Stimulated activated CD4-positive, alpha-beta T cell treated with anti-CD3 and anti-CD28 coated beads, Interleukin-2, amount 100 ng/mL, for 48 hours (primary cell): Measurements from ENCODE around the gene PNMA8A.
"Not testable (repeated sequence)": the region's sequence is repeated elsewhere in the genome, so short reads cannot be mapped to it uniquely, and the experiment has no call there.

Experiments
- DNase-seq, 2 donors: peaks; one replicate each; pipeline ENCODE4 v3.0.0-alpha.2; 2020

Gene PNMA8A

GRCh38 chr19:46461537-46461936 is 9.8 kb downstream of the PNMA8A start:
- DNase-seq, result no peak

DNA sequence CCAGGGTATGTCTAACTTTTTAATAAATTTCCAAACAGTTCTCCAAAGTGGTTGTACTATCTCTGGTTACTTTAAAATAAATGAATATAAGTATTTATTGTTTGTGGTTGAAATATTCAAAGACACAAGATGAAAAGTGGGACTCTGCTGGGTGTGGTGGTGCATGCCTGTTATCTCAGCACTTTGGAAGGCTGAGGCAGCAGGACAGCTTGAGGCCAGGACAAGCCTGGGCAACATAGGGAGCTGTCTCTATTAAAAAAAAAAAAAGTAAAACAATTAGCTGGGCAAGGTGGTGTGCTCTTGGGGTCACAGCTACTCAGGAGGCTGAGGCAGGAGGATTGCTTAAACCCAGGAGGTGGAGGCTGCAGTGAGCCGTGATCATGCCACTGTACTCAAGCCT is 10.4 kb downstream of the PNMA8A start:
- no peak for DNase-seq

- DNase-seq, result no peak
These were observed 11.3 kb downstream of the PNMA8A start for GRCh38 chr19:46460055-46460454.

DNA sequence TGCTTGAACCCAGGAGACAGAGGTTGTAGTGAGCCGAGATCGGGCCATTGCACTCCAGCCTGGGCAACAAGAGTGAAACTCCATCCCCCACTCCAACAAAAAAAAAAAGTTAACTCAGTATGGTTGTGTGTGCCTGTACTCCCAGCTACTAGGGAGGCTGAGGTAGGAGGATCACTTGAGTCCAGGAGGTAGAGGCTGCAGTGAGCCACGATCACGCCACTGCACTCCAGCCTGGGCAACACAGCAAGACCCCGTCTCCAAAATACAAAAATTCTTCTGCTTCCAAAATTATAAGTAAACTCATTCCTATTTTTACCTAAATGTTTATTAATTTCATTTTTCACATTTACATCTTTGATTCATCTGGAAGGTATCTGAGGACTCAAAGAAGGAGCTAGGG is 14.4 kb downstream of the PNMA8A start:
- DNase-seq, result no peak

- no peak for DNase-seq
These were observed 17.1 kb downstream of the PNMA8A start for GRCh38 chr19:46454244-46454643.

GRCh38 chr19:46453661-46454060 is 17.7 kb downstream of the PNMA8A start:
- no peak for DNase-seq

GRCh38 chr19:46452186-46452585 is 19.2 kb downstream of the PNMA8A start:
- DNase-seq, result no peak

GRCh38 chr19:46451352-46451751 is 20.0 kb downstream of the PNMA8A start:
- DNase-seq, result no peak

DNA sequence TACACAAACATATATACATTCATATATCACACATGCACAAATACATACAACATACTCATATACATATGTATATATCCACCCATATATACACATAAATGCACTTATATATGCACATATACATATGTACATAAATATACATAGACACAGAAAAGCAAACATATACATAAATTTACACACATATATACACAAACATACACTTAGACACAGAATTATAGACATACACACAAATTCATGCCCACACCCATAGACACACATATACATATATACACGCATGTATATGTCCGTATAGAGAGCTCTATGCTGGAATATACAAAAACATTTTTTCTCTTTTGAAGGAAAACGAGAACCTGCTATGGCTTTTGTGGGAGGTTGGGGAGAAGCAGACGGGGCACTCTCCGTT is 20.6 kb downstream of the PNMA8A start:
- no peak for DNase-seq

DNA sequence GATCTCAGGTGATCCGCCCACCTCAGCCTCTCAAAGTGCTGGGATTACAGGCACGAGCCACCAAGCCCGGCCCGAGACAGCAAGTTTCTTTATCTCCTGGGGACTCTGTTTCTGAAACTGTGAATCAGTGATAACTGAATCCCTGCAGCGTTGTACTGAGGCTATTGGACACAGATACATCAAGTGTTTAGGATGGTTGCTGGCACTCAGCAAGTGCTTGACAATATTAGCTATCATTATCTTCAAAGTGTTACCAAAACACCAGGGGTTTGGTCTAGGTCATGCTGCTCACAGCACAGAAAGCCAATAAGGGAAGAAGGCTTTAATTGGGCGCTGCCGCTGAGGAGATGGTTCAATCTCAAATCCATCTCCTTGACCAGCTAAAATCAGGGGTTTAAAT is 22.1 kb downstream of the PNMA8A start:
- DNase-seq, result no peak

GRCh38 chr19:46448601-46449000 is 22.8 kb downstream of the PNMA8A start:
- no peak for DNase-seq

DNA sequence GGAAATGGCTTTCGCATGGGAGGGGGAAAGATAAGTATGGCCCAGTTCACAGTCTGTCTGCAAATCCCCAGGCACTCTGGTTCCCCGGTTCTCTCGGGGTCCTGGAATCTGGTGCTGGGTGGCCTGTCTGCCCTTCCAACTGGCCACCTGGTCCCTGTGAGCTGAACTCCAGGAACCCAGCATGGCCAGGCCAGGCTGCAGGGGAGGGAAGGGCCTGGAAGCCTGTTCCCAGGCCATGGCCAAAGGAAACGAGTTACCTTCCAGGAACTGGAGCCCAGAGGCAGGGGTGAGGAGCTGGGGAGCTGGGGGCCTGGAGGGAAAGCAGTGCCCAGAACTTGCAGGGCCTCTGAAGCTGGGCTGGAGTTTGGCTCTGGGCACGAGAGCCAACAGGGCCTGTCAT is 23.5 kb downstream of the PNMA8A start:
- no peak for DNase-seq

DNA sequence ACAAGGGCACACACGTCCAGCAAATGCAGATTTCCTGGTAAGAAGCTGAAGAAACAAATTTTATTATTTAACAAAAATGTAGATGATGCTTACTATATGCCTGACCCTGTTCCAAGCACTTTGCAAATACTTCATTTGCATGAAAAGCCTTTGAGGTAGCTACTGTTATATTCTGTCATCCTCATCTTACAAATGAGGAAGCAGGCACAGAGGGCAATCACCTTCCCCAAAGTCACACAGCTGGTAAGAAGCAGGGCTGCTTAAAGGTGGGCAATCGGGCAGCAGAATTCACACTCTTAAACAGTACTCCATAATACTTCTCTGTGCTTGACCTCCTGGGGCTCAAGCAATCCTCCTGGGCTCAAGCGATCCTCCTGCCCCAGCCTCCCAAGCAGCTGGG is 24.4 kb downstream of the PNMA8A start:
- DNase-seq, result no peak

DNA sequence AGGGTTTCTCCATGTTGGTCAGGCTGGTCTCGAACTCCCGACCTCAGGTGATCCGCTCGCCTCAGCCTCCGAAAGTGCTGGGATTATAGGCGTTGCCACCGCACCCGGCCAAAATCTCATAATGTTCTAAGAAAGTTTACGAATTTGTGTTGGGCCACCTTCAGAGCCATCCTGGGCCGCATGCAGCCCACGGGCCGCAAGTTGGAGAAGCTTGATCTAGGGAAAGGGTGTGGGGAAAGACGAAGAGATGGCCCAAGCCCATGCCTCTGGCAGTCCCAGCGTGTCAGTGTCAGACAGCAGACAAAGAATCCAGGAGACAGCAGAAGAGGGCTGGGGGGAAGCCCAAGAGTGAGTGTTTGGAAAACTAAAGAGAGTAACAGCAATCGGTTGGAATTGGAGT is 25.3 kb downstream of the PNMA8A start:
- no peak for DNase-seq

- no peak for DNase-seq
These were observed 28.4 kb downstream of the PNMA8A start for GRCh38 chr19:46442808-46443450.

GRCh38 chr19:46441866-46442265 is 29.5 kb downstream of the PNMA8A start:
- no peak for DNase-seq

- DNase-seq, result not testable (repeated sequence)
These were observed 35.7 kb downstream of the PNMA8A start for GRCh38 chr19:46435689-46436088.

- DNase-seq, result no peak
These were observed 36.4 kb downstream of the PNMA8A start for GRCh38 chr19:46435009-46435408.

- not testable (repeated sequence) for DNase-seq
These were observed 37.9 kb downstream of the PNMA8A start for GRCh38 chr19:46433470-46433869.

DNA sequence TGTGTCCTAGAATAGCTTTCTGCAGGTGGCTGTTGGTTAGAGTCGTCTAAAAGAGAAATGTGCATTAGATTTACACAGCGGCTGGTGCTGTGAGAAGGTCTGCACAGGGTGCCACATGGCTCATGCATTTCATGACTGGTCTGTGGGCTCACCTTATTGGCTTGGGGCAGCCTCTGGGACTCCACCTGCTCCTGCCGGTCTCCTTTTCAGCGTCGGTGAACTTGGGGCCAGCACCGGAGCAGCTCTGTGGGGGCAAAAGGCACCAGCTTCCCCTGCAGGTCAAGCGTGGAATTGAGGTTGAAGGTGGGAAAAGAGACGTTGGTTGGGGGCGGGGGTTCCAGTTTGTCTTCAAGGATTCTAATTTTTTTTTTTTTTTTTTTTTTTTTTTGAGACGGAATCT is 39.5 kb downstream of the PNMA8A start:
- DNase-seq, result no peak

- DNase-seq, result no peak
These were observed 41.4 kb downstream of the PNMA8A start for GRCh38 chr19:46429999-46430398.

GRCh38 chr19:46428239-46429135 is 42.9 kb downstream of the PNMA8A start, which contains the start of gene PNMA8C:
TSS of gene PNMA8C (minus strand) at chr19:46428936. CDS start at chr19:46428359, 577 bp downstream.
- peak; percentile 42 to 57 for DNase-seq

- no peak for DNase-seq
These were observed 43.8 kb downstream of the PNMA8A start for GRCh38 chr19:46427518-46428045.
